ENCODE data around the gene TRAF3. TPM values are rescaled to one million over a fixed set of nuclear protein-coding genes. Genes with fewer than 3 reads are reported as not detected.
"Not testable (repeated sequence)": the region's sequence is repeated elsewhere in the genome, so short reads cannot be mapped to it uniquely, and the experiment has no call there.

TRAF3 gene
- total and polyA plus RNA-seq, 2 experiments from 2014 or later, result 6.3 to 19.7 TPM

DNA sequence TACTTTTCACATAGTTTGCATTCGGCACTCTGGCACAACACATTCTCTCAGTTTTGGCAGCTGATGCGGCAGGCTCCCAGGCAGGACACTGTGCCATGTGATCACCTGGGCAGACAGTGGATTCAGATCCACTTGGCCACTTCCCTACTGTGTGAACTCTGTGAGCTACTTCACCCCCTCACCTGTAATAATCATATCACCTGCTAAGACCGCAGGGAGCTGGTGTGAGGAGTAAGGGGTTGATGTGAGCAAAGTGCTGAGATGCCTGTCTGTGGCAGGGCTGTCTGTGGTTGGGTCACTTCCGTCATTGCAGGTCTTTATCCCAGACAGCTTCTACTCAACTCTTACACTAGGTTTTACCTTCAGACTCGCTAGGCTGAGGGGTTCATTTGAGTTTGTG is 94.8 kb downstream of the TRAF3 start:
- Histone ChIP-seq H3K4me1 (ENCODE audit: low read depth) (peaks cover 8% of the 10 kb centered on the region), H3K27ac (no peak overlapping the region), H3K27me3 (no peaks in the 10 kb centered on the region), H3K9me3 (ENCODE audit: low read depth) (no peaks in the 10 kb centered on the region), H3K36me3 (peaks cover 8% of the 10 kb centered on the region), H3K4me3 (no peak overlapping the region)
- DNase-seq (ENCODE audit: low read depth in 1 of 2, low spot score in 1 of 2), result no peak
- TF ChIP-seq, protein P1, sequence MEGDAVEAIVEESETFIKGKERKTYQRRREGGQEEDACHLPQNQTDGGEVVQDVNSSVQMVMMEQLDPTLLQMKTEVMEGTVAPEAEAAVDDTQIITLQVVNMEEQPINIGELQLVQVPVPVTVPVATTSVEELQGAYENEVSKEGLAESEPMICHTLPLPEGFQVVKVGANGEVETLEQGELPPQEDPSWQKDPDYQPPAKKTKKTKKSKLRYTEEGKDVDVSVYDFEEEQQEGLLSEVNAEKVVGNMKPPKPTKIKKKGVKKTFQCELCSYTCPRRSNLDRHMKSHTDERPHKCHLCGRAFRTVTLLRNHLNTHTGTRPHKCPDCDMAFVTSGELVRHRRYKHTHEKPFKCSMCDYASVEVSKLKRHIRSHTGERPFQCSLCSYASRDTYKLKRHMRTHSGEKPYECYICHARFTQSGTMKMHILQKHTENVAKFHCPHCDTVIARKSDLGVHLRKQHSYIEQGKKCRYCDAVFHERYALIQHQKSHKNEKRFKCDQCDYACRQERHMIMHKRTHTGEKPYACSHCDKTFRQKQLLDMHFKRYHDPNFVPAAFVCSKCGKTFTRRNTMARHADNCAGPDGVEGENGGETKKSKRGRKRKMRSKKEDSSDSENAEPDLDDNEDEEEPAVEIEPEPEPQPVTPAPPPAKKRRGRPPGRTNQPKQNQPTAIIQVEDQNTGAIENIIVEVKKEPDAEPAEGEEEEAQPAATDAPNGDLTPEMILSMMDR (IDR thresholded peaks at IDR 0.05; ENCODE audit: low read depth, low read length), result no peak

DNA sequence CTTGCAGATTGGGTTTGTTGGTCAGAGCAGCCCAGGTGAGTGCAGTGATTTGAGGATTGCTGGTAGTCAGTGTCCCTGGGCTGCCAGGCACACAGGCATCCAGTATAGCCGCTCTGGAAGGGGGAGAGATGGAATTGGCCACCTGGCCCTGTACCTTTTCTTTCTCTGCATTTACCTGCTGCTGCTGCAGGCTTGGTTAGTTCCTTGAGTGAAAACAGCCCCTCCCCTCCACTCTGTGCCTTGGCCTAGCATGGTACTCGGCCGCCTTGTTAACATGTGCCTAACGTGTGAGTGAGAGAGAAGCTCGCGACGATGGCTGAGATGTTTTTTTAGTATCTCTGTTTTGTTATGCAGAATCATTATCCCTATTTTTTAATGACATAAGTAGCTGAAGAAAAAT is 95.9 kb downstream of the TRAF3 start:
- no peak for DNase-seq (ENCODE audit: low read depth in 1 of 2, low spot score in 1 of 2)
- H3K4me3 ChIP-seq, result no peak overlapping the region
- TF ChIP-seq, protein P1 (IDR thresholded peaks at IDR 0.05; ENCODE audit: low read depth, low read length), result no peak
- H3K27me3 ChIP-seq, result no peaks in the 10 kb centered on the region
- H3K27ac ChIP-seq, result no peak overlapping the region
- peaks cover 8% of the 10 kb centered on the region for H3K4me1 ChIP-seq (ENCODE audit: low read depth)
- peaks cover 13% of the 10 kb centered on the region for H3K36me3 ChIP-seq
- H3K9me3 ChIP-seq (ENCODE audit: low read depth), result no peaks in the 10 kb centered on the region

- no peak overlapping the region for H3K4me3 ChIP-seq
- TF ChIP-seq, protein P1 (IDR thresholded peaks at IDR 0.05; ENCODE audit: low read depth, low read length), result no peak
- H3K36me3 ChIP-seq, result peaks cover 13% of the 10 kb centered on the region
- H3K4me1 ChIP-seq (ENCODE audit: low read depth), result peaks cover 8% of the 10 kb centered on the region
- no peak overlapping the region for H3K27ac ChIP-seq
- no peaks in the 10 kb centered on the region for H3K27me3 ChIP-seq
- H3K9me3 ChIP-seq (ENCODE audit: low read depth), result no peaks in the 10 kb centered on the region
- no peak for DNase-seq (ENCODE audit: low read depth in 1 of 2, low spot score in 1 of 2)
Observed at GRCh38 chr14:102873546-102874061, 96.4 kb downstream of the TRAF3 start.

DNA sequence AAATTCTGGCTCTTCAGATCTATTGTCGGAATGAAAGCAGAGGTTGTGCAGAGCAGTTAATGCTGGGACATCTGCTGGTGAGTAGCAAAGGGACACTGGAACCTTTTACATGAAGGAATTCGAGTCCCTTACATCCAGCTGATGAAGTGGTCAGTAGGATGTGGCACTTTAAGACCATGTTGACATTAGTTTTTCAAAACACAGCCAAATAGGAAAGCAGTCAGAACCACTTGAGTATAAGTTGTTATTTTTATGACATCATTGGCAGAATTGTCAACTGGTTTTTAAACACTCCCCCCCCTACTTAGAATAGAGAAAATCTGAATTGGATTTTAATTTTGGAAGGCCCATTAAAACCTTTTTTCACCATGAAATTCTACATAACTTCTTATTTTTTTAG is 98.4 kb downstream of the TRAF3 start:
- no peak overlapping the region for H3K27ac ChIP-seq
- H3K4me1 ChIP-seq (ENCODE audit: low read depth), result peaks cover 8% of the 10 kb centered on the region
- H3K27me3 ChIP-seq, result no peaks in the 10 kb centered on the region
- H3K36me3 ChIP-seq, result peaks cover 13% of the 10 kb centered on the region
- H3K9me3 ChIP-seq (ENCODE audit: low read depth), result no peaks in the 10 kb centered on the region
- TF ChIP-seq, protein P1 (IDR thresholded peaks at IDR 0.05; ENCODE audit: low read depth, low read length), result no peak
- no peak overlapping the region for H3K4me3 ChIP-seq
- DNase-seq (ENCODE audit: low read depth in 1 of 2, low spot score in 1 of 2), result no peak

- H3K4me1 ChIP-seq (ENCODE audit: low read depth); H3K27ac ChIP-seq; H3K9me3 ChIP-seq (ENCODE audit: low read depth); H3K4me3 ChIP-seq; H3K27me3 ChIP-seq; DNase-seq (ENCODE audit: low read depth in 1 of 2, low spot score in 1 of 2): not testable (repeated sequence)
- peaks cover 13% of the 10 kb centered on the region for H3K36me3 ChIP-seq
Observed at GRCh38 chr14:102877511-102877910, 100.3 kb downstream of the TRAF3 start.

GRCh38 chr14:102878174-102878969 is 101.1 kb downstream of the TRAF3 start:
- H3K4me1 ChIP-seq (ENCODE audit: low read depth), result no peaks in the 10 kb centered on the region
- no peaks in the 10 kb centered on the region for H3K27me3 ChIP-seq
- peaks cover 13% of the 10 kb centered on the region for H3K36me3 ChIP-seq
- H3K4me3 ChIP-seq, result no peak overlapping the region
- no peak for DNase-seq (ENCODE audit: low read depth in 1 of 2, low spot score in 1 of 2)
- H3K9me3 ChIP-seq (ENCODE audit: low read depth), result no peaks in the 10 kb centered on the region
- TF ChIP-seq, protein P1 (IDR thresholded peaks at IDR 0.05; ENCODE audit: low read depth, low read length), result no peak
- no peak overlapping the region for H3K27ac ChIP-seq

All from cardiac muscle cell (in vitro differentiated cells and primary cell).